SU-DHL-6 (cell line): ENCODE data around the gene SRGAP1.

Source experiments
- H2AFZ ChIP-seq: fragments of 200-600 bp; sonication (generic); 2 replicates; pipeline ENCODE4 v1.6.1; 2014; ENCODE audit warnings: low read depth, mild to moderate bottlenecking, moderate library complexity, mixed read lengths, antibody characterized with exemption, low read length; ENCODE audit not compliant: severe bottlenecking
- H3F3A ChIP-seq: fragments of 200-600 bp; shearing (Covaris generic); 2 replicates; pipeline ENCODE4 v1.6.0; 2016; ENCODE audit warnings: antibody characterized with exemption, mild to moderate bottlenecking; ENCODE audit not compliant: insufficient read depth
- H3K27ac ChIP-seq: fragments of 200-600 bp; sonication (generic); 2 replicates; pipeline ENCODE4 v1.5.1; 2016; ENCODE audit warnings: low read depth, mild to moderate bottlenecking, low read length, moderate library complexity, mixed read lengths
- H3K27me3 ChIP-seq: fragments of 200-600 bp; sonication (generic), shearing (Covaris generic); 2 replicates; pipeline ENCODE4 v1.6.0; 2014; ENCODE audit warnings: mild to moderate bottlenecking, low read length
- H3K36me3 ChIP-seq: fragments of 200-600 bp; sonication (generic); 2 replicates; pipeline ENCODE4 v1.6.1; 2014; ENCODE audit warnings: mild to moderate bottlenecking, low read length, mixed read lengths
- H3K4me2 ChIP-seq: fragments of 300-600, 200-600 bp; shearing (Covaris generic), sonication (generic); 2 replicates; pipeline ENCODE4 v1.6.0; 2014; ENCODE audit warnings: low read length, low read depth, mild to moderate bottlenecking; ENCODE audit not compliant: poor library complexity, severe bottlenecking
- H3K4me3 ChIP-seq: fragments of 200-600 bp; sonication (generic); 2 replicates; pipeline ENCODE4 v1.5.1; 2014; ENCODE audit warnings: antibody characterized with exemption, low read length, mild to moderate bottlenecking, mixed read lengths; ENCODE audit not compliant: insufficient read depth, poor library complexity, severe bottlenecking
- H3K79me2 ChIP-seq: fragments of 200-600 bp; sonication (generic); 2 replicates; pipeline ENCODE4 v1.6.1; 2014; ENCODE audit warnings: mild to moderate bottlenecking, low read length, moderate library complexity; ENCODE audit not compliant: insufficient read depth
- H3K9ac ChIP-seq: fragments of 200-600 bp; sonication (generic); 2 replicates; pipeline ENCODE4 v1.7.0; 2014; ENCODE audit warnings: mild to moderate bottlenecking, low read length
- H3K9me2 ChIP-seq: fragments of 200-600 bp; sonication (generic); replicated peaks from 2 replicates; pipeline ENCODE4 v1.6.1; 2014; ENCODE audit warnings: low read length; ENCODE audit not compliant: insufficient read depth
- H3K9me3 ChIP-seq: fragments of 200-600 bp; sonication (generic); 2 replicates; pipeline ENCODE4 v1.6.1; 2014; ENCODE audit warnings: low read length, mixed read lengths; ENCODE audit not compliant: insufficient read depth
- H4K20me1 ChIP-seq: fragments of 200-600 bp; sonication (generic); 2 replicates; pipeline ENCODE4 v1.6.1; 2014; ENCODE audit warnings: low read depth, mild to moderate bottlenecking, antibody characterized with exemption, low read length, moderate library complexity, mixed read lengths
- EZH2phosphoT487 ChIP-seq: fragments of 200-600 bp; sonication (generic), shearing (Covaris generic); conservative IDR thresholded peaks from 2 replicates; pipeline ENCODE4 v1.6.1; 2018; ENCODE audit warnings: mild to moderate bottlenecking, antibody characterized with exemption, low read length, moderate library complexity, mixed read lengths
- TF ChIP-seq, protein P1 (sequence below): fragments of 200-600 bp; sonication (generic); IDR thresholded peaks from one replicate; pipeline ENCODE4 v1.5.1; 2017; ENCODE audit warnings: antibody characterized with exemption, mild to moderate bottlenecking, low read length, moderate library complexity; ENCODE audit not compliant: insufficient read depth, poor library complexity, severe bottlenecking

SRGAP1 gene

DNA sequence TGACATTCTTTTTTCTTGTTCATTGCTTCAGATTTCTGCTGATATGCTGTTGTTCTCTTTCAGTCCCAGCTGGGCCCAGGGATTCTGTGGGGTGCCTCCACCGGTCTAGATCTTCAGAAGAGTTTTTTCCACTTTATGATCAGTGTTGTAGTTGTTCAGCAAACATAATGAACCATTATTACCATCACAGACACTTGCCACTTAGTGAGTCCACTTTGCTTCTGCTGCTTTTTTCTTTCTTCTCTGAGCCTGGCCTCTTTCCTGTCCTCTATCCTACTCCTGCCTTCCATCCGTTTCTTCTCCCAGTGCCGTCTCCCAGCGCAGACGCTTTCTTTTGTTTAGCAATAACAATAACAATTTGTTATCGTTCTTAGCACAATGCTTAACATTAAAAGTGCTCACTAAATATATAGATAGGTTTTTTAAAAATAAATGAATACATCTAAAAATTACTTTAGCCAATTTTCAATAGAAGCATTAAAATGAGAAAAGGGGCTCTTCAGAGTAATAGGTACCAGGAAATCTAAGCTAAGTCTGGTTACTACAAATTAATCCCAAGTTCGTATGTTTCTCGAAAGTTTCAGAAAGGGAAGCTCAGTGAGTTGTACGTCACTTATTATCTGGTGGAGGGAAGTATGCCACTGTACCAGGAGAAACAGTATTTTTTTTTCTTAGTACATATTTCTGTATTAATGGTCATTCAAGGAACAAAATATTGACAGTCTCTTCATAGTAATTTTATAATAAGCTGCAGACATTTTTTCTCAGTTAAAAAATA, 98.2 kb downstream of the SRGAP1 start:
- H3K36me3 ChIP-seq = no peaks in the 10 kb centered on the region
- H3K4me3 ChIP-seq = no peak overlapping the region
- H3K9me2 ChIP-seq = no peaks in the 10 kb centered on the region
- H2AFZ ChIP-seq = no peak overlapping the region
- H3K27ac ChIP-seq = no peak overlapping the region
- TF ChIP-seq, protein P1, sequence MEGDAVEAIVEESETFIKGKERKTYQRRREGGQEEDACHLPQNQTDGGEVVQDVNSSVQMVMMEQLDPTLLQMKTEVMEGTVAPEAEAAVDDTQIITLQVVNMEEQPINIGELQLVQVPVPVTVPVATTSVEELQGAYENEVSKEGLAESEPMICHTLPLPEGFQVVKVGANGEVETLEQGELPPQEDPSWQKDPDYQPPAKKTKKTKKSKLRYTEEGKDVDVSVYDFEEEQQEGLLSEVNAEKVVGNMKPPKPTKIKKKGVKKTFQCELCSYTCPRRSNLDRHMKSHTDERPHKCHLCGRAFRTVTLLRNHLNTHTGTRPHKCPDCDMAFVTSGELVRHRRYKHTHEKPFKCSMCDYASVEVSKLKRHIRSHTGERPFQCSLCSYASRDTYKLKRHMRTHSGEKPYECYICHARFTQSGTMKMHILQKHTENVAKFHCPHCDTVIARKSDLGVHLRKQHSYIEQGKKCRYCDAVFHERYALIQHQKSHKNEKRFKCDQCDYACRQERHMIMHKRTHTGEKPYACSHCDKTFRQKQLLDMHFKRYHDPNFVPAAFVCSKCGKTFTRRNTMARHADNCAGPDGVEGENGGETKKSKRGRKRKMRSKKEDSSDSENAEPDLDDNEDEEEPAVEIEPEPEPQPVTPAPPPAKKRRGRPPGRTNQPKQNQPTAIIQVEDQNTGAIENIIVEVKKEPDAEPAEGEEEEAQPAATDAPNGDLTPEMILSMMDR = no peak
- no peak for TF ChIP-seq EZH2phosphoT487
- no peaks in the 10 kb centered on the region for H3K27me3 ChIP-seq
- H3F3A ChIP-seq = no peaks in the 10 kb centered on the region
- H3K4me2 ChIP-seq = no peak overlapping the region
- no peaks in the 10 kb centered on the region for H3K9me3 ChIP-seq
- no peaks in the 10 kb centered on the region for H3K79me2 ChIP-seq
- no peak overlapping the region for H3K9ac ChIP-seq
- no peaks in the 10 kb centered on the region for H4K20me1 ChIP-seq

DNA sequence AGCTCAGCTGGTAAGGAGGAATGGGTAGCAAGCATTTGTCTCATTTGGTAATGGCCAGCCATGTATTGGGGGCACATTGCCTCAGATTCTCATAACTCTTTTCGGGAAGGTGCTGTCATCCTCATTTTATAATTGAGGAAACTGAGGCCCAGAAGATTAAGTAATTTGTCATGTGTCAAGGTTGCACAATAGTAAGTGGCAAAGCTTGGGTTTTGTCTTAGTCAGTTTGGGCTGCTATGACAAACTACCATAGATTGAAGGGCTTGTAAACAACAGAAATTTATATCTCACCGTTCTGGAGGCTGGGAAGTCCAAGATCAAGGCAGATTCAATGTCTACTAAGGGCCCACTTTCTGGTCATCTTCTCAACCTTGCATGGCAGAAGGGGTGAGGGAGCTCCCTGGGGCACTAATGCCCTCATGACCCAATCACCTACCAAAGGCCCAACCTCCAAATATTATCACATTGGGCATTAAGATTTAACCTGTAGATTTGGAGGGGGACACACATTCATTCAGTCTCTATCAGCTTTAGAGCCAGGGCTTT, 99.6 kb downstream of the SRGAP1 start:
- H2AFZ ChIP-seq = no peak overlapping the region

DNA sequence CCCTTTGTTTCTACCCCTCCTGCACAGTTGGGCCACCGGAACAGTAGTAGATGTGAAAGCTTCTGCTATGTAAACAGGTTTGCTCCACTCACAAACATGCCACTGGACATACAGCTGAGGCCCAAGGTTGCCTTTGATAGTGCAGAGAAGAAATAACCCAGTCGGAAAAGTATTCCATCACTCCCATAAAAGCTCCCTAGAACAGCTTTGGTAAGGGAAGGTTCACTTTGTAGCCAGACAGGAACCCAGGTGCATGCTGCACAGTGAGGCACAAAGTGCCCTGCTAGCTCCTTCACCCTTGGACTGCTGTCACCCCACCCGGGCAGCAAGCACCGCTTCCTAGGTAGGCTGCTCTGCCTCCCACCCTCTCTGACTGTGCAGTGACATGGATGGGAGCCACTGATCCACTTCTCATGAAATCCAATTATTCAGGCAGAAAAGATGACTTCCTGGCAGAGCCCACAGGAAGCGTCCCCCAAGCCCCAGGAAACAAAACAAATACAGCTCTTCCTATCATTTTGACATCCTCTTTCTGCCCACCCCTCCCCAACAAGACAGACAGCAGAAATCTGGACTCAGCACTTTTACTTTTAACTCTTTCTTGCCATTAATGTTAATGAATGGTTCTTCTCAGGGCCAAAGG, 100.2 kb downstream of the SRGAP1 start:
- Histone ChIP-seq H3K27ac (no peak overlapping the region), H3K36me3 (no peaks in the 10 kb centered on the region)

More for the DNA sequence above, 99.6 kb downstream of the SRGAP1 start:
- no peaks in the 10 kb centered on the region for H4K20me1 ChIP-seq
- no peak overlapping the region for H3K9ac ChIP-seq
- no peak overlapping the region for H3K4me2 ChIP-seq
- no peaks in the 10 kb centered on the region for H3K36me3 ChIP-seq
- no peaks in the 10 kb centered on the region for H3K9me2 ChIP-seq
- TF ChIP-seq, protein P1 = no peak
- no peak for TF ChIP-seq EZH2phosphoT487
- H3K27ac ChIP-seq = no peak overlapping the region
- H3K79me2 ChIP-seq = no peaks in the 10 kb centered on the region
- no peaks in the 10 kb centered on the region for H3K9me3 ChIP-seq
- H3K27me3 ChIP-seq = no peaks in the 10 kb centered on the region
- no peaks in the 10 kb centered on the region for H3F3A ChIP-seq
- H3K4me3 ChIP-seq = no peak overlapping the region

More for the DNA sequence above, 100.2 kb downstream of the SRGAP1 start:
- Histone ChIP-seq H3K9me2 (no peaks in the 10 kb centered on the region), H3K79me2 (no peaks in the 10 kb centered on the region), H4K20me1 (no peaks in the 10 kb centered on the region), H3F3A (no peaks in the 10 kb centered on the region), H3K4me3 (no peak overlapping the region), H3K27me3 (no peaks in the 10 kb centered on the region), H3K9ac (no peak overlapping the region), H3K9me3 (no peaks in the 10 kb centered on the region), H3K4me2 (no peak overlapping the region), H2AFZ (no peak overlapping the region)
- TF ChIP-seq, protein P1 = no peak
- TF ChIP-seq EZH2phosphoT487 = no peak
